Esophagus muscularis mucosa (tissue), 4 donors: ENCODE results near the gene TCF7. TPM values are rescaled to one million over a fixed set of nuclear protein-coding genes. Genes with fewer than 3 reads are reported as not detected.

Experiments used
- DNase-seq: peaks from one replicate; pipeline ENCODE4 v3.0.0-alpha.2; 2017; ENCODE audit errors: extremely low spot score
- H3K27ac ChIP-seq, 4 donors: fragments of 200-600 bp; sonication (generic); replicated peaks in 1 of 4; 1 replicate in 3 of 4; 2 replicates in 1 of 4; pipeline ENCODE4 v1.5.1; 2016 to 2019; ENCODE audit warnings: mild to moderate bottlenecking in 1 of 4
- H3K27me3 ChIP-seq, 4 donors: fragments of 200-600 bp; sonication (generic); one replicate each; pipeline versions ENCODE4 v1.5.1 to v1.6.0; 2016 to 2019
- H3K36me3 ChIP-seq, 4 donors: fragments of 200-600 bp; sonication (generic); one replicate each; pipeline ENCODE4 v1.5.1; 2016 to 2019
- H3K4me1 ChIP-seq, 4 donors: fragments of 200-600 bp; sonication (generic); one replicate each; pipeline ENCODE4 v1.5.1; 2016 to 2019
- H3K4me3 ChIP-seq, 4 donors: fragments of 200-600 bp; sonication (generic); 1 replicate in 2 of 4; 2 replicates in 2 of 4; pipeline ENCODE4 v1.5.1; 2016 to 2019; ENCODE audit warnings: mild to moderate bottlenecking in 4 of 4, moderate library complexity in 1 of 4
- H3K9me3 ChIP-seq, 4 donors: fragments of 200-600 bp; sonication (generic); 1 replicate in 3 of 4; 2 replicates in 1 of 4; pipeline ENCODE4 v1.5.1; 2016 to 2019
- CTCF ChIP-seq, 3 experiments: fragments of 200-600 bp in 2 of 3; fragments of 450-650 bp in 1 of 3; sonication (generic) in 2 of 3; IDR thresholded peaks; one replicate each; pipeline ENCODE4 v1.5.1; 2017 to 2019; ENCODE audit warnings: antibody characterized with exemption in 3 of 3, mild to moderate bottlenecking in 2 of 3, moderate library complexity in 1 of 3
- EP300 ChIP-seq: sonication (generic); formaldehyde crosslinking; IDR thresholded peaks from one replicate; pipeline ENCODE4 v1.6.1; 2017; ENCODE audit warnings: antibody characterized with exemption
- POLR2A ChIP-seq: fragments of 450-650 bp; IDR thresholded peaks from one replicate; pipeline ENCODE4 v1.6.1; 2017; ENCODE audit warnings: antibody characterized with exemption, moderate library complexity, mild to moderate bottlenecking, low read depth
- POLR2AphosphoS5 ChIP-seq, 2 donors: sonication (generic); formaldehyde crosslinking; IDR thresholded peaks; one replicate each; pipeline ENCODE4 v1.6.1; 2017; ENCODE audit warnings: antibody characterized with exemption in 2 of 2
- WGBS: methylation state at CpG from one replicate; pipeline ENCODE4 v1.1.5; 2018; 5-methylcytosine and 5-hydroxymethylcytosine counted together
- intact Hi-C: fragments of 100-400 bp; cut with DNase I; formaldehyde crosslinking; loops from one replicate; pipeline ENCODE4 v1.15.1; 2023
- total RNA-seq, 4 donors: library from RNA; depleted of rRNA; stranded (reverse); fragments of >200 nt; gene quantifications; one replicate each; pipeline versions ENCODE4 v1.1.0 to v1.2.1, GENCODE V29; 2016

TCF7 gene
- total RNA-seq, 4 donors from 2014 or later, result 0.99 to 2.1 (median 1.5) TPM

- no peak for TF ChIP-seq CTCF (IDR thresholded peaks at IDR 0.05)
- 75% methylated on average over 1 of the region's 4 CpGs for WGBS
- no peak overlapping the region for H3K27ac ChIP-seq
- intact Hi-C loops, result no loop called here
- no peaks in the 10 kb centered on the region for H3K9me3 ChIP-seq
- H3K27me3 ChIP-seq, result no peaks in the 10 kb centered on the region
- DNase-seq, result peak; percentile 74
- peaks cover 12 to 84% (median 74%) of the 10 kb centered on the region in 4 donors for H3K36me3 ChIP-seq
- H3K4me1 ChIP-seq, result peaks cover 6 to 29% (median 21%) of the 10 kb centered on the region in 4 donors
- no peak overlapping the region for H3K4me3 ChIP-seq
Observed at GRCh38 chr5:134139377-134139851, 24.9 kb downstream of the TCF7 start.

GRCh38 chr5:134139891-134140469 lies 25.5 kb downstream of the TCF7 start:
- Histone ChIP-seq H3K4me1 (peaks cover 6 to 31% (median 21%) of the 10 kb centered on the region in 4 donors), H3K9me3 (no peaks in the 10 kb centered on the region), H3K4me3 (no peak overlapping the region), H3K27ac (no peak overlapping the region), H3K27me3 (no peaks in the 10 kb centered on the region), H3K36me3 (peaks cover 12 to 84% (median 75%) of the 10 kb centered on the region in 4 donors)
- 92% methylated on average over 6 of the region's 8 CpGs for WGBS
- intact Hi-C loops, result no loop called here
- TF ChIP-seq POLR2A (no peak), POLR2AphosphoS5 (IDR thresholded peaks at IDR 0.05) (no peak), EP300 (no peak), CTCF (IDR thresholded peaks at IDR 0.05) (no peak)
- DNase-seq, result no peak

GRCh38 chr5:134140530-134141201 lies 26.2 kb downstream of the TCF7 start:
- peak; percentile 89 for DNase-seq
- H3K27me3 ChIP-seq, result no peaks in the 10 kb centered on the region
- no peak overlapping the region for H3K4me3 ChIP-seq
- H3K9me3 ChIP-seq, result no peaks in the 10 kb centered on the region
- H3K36me3 ChIP-seq, result peaks cover 19 to 84% (median 75%) of the 10 kb centered on the region in 4 donors
- H3K27ac ChIP-seq, result no peak overlapping the region
- 35% methylated on average over 6 of the region's 8 CpGs for WGBS
- H3K4me1 ChIP-seq, result peaks cover 6 to 38% (median 25%) of the 10 kb centered on the region in 4 donors
- TF ChIP-seq EP300 (no peak), POLR2AphosphoS5 (IDR thresholded peaks at IDR 0.05) (no peak), CTCF (IDR thresholded peaks at IDR 0.05) (peak; percentile 61 to 80 (median 61))
- intact Hi-C loops, result no loop called here

- WGBS, result 78% methylated on average over 9 of the region's 9 CpGs
- Histone ChIP-seq H3K36me3 (peaks cover 25 to 84% (median 74%) of the 10 kb centered on the region in 4 donors), H3K4me3 (no peak overlapping the region), H3K27ac (no peak overlapping the region), H3K4me1 (peaks cover 12 to 46% (median 31%) of the 10 kb centered on the region in 4 donors), H3K9me3 (no peaks in the 10 kb centered on the region), H3K27me3 (no peaks in the 10 kb centered on the region)
- DNase-seq, result no peak
- TF ChIP-seq CTCF (IDR thresholded peaks at IDR 0.05) (no peak), POLR2AphosphoS5 (IDR thresholded peaks at IDR 0.05) (no peak), POLR2A (no peak), EP300 (no peak)
- intact Hi-C loops, result no loop called here
Observed at GRCh38 chr5:134141331-134142050, 27.0 kb downstream of the TCF7 start.
